ENCODE results near the gene CLDN19. TPM values are rescaled to one million over a fixed set of nuclear protein-coding genes. Genes with fewer than 3 reads are reported as not detected.

Gene CLDN19
- total RNA-seq, 6 experiments from 2014 or later, result not detected

DNA sequence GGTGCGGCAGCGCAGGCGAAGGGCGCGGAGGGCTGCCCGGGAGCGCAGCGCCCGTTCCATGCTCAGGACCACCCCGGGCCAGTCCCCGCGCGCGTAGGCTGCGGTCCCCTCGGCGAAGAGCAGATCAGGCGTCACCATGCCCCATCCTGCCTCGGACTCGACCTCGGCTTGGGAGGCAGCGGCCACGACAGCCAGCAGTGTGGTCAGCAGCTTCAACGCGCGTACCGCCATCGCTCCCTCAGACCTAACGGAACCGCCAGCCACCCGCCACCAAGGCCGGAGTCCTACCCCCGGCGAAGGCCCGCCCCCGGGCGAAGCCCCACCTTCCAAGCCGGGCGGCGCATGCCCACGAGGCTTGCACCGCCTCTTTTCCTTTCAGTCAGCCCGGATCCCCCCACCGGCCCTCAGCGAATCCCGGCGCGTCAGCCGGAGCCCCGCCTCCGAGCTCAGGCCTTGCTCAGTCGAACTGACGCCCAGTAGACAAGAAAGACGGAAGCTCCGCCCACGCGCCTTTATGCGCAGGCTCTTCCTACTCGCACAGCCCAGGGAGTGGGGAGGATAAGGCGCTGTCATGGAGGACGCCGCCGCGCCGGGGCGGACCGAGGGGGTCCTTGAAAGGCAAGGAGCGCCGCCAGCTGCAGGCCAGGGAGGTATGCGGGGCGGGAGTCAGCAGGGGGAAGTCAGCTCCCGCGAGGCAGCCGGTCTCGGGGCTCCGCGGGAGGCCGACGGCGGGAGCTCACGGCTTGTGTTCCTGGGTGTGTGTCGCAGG, 26.9 kb upstream of the CLDN19 start, which contains the start of the genes C1orf50 and P3H1:
TSS of gene C1orf50 (plus strand) at position 509 of the 769 bp plus-strand sequence. CDS start at position 572, 63 bp downstream.
TSS of gene P3H1 (minus strand) at position 288 of the 769 bp plus-strand sequence. CDS start at position 231, 57 bp downstream.
- H3K27me3 Mint-ChIP-seq (ENCODE audit: insufficient read depth), result no peaks in the 10 kb centered on the region
- H3K36me3 Mint-ChIP-seq (ENCODE audit: low read depth), result peaks cover 11% of the 10 kb centered on the region
- peak; percentile 99 for DNase-seq
- peaks cover 17% of the 10 kb centered on the region for H3K4me1 Mint-ChIP-seq (ENCODE audit: low read depth)
- H3K9me3 Mint-ChIP-seq, result no peaks in the 10 kb centered on the region
- H3K4me3 Mint-ChIP-seq, result no peak within 1 kb of the TSS; the same call in 1 of the 2 replicates
- peak within 1 kb of the TSS; percentile 80 for H3K27ac Mint-ChIP-seq
- TF ChIP-seq, protein P1, sequence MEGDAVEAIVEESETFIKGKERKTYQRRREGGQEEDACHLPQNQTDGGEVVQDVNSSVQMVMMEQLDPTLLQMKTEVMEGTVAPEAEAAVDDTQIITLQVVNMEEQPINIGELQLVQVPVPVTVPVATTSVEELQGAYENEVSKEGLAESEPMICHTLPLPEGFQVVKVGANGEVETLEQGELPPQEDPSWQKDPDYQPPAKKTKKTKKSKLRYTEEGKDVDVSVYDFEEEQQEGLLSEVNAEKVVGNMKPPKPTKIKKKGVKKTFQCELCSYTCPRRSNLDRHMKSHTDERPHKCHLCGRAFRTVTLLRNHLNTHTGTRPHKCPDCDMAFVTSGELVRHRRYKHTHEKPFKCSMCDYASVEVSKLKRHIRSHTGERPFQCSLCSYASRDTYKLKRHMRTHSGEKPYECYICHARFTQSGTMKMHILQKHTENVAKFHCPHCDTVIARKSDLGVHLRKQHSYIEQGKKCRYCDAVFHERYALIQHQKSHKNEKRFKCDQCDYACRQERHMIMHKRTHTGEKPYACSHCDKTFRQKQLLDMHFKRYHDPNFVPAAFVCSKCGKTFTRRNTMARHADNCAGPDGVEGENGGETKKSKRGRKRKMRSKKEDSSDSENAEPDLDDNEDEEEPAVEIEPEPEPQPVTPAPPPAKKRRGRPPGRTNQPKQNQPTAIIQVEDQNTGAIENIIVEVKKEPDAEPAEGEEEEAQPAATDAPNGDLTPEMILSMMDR (IDR thresholded peaks at IDR 0.05), result peak; percentile 21; the same call in 1 of the 2 replicates

DNA sequence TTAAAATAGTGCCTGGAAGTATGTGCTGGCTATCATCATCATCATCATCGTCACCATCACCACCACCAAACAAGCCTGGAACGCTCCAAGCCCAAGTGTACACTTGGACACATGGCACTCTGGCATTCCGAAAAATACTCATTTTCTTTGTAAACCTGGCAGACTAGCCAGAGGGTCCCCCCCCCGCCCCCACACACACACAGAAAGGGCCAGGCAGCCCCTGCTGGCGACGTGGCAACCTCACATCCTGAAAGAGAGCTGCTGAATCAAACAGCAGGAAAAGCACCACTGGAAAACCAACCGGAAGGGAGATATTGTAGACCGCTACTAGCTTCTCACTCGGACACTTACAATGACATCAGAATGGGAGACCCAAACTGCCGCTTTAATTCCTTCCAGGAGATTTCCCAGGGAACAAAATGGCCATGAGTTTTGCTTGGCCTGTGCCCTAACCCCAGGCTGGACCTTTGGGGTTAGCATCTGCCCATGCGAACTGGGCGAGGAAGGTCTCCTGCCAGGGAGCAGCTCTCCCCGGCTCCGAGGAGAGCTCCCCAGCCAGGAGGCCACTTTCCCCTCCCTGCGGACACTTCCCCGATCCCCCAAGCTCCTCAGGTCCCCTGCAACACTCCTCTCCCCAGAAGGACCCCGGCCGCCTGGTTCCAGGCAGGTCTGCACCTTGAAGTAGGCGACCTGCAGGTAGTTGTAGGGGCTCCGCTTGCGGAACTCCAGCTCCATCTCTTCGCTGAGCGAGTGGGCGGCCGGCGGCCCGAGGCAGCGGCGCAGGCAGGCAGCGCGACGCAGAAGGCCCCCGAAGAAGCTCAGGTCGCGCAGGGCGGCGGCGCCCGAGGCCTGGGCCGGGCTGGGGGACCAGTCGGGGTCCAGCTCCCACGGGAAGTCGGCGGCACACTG, 26.1 kb upstream of the CLDN19 start:
- H3K4me3 Mint-ChIP-seq, result no peak overlapping the region
- H3K36me3 Mint-ChIP-seq (ENCODE audit: low read depth), result peaks cover 11% of the 10 kb centered on the region
- peaks cover 17% of the 10 kb centered on the region for H3K4me1 Mint-ChIP-seq (ENCODE audit: low read depth)
- H3K27ac Mint-ChIP-seq, result no peak overlapping the region
- no peaks in the 10 kb centered on the region for H3K9me3 Mint-ChIP-seq
- H3K27me3 Mint-ChIP-seq (ENCODE audit: insufficient read depth), result no peaks in the 10 kb centered on the region
- TF ChIP-seq, protein P1 (IDR thresholded peaks at IDR 0.05), result peak; percentile 70
- DNase-seq, result peak; percentile 77

- no peaks in the 10 kb centered on the region for H3K9me3 Mint-ChIP-seq
- DNase-seq, result no peak
- no peaks in the 10 kb centered on the region for H3K27me3 Mint-ChIP-seq (ENCODE audit: insufficient read depth)
- peaks cover 5% of the 10 kb centered on the region; the same call in 1 of the 2 replicates for H3K36me3 Mint-ChIP-seq (ENCODE audit: low read depth)
- H3K27ac Mint-ChIP-seq, result no peak overlapping the region
- no peak overlapping the region for H3K4me3 Mint-ChIP-seq
- TF ChIP-seq, protein P1 (IDR thresholded peaks at IDR 0.05), result no peak
- peaks cover 11% of the 10 kb centered on the region for H3K4me1 Mint-ChIP-seq (ENCODE audit: low read depth)
Observed at GRCh38 chr1:42765269-42765668, 25.2 kb upstream of the CLDN19 start.

GRCh38 chr1:42762269-42762668, 22.2 kb upstream of the CLDN19 start:
- Mint-ChIP-seq H3K36me3 (ENCODE audit: low read depth) (peaks cover under 1% of the 10 kb centered on the region; the same call in 1 of the 2 replicates), H3K27me3 (ENCODE audit: insufficient read depth) (no peaks in the 10 kb centered on the region), H3K4me3 (no peak overlapping the region), H3K27ac (no peak overlapping the region), H3K4me1 (ENCODE audit: low read depth) (peaks cover under 1% of the 10 kb centered on the region), H3K9me3 (no peaks in the 10 kb centered on the region)
- TF ChIP-seq, protein P1 (IDR thresholded peaks at IDR 0.05), result no peak
- DNase-seq, result no peak

- Mint-ChIP-seq H3K27me3 (ENCODE audit: insufficient read depth) (no peaks in the 10 kb centered on the region), H3K9me3 (no peaks in the 10 kb centered on the region), H3K4me1 (ENCODE audit: low read depth) (peaks cover 6% of the 10 kb centered on the region), H3K36me3 (ENCODE audit: low read depth) (peaks cover 7% of the 10 kb centered on the region), H3K27ac (no peak overlapping the region), H3K4me3 (no peak overlapping the region)
- DNase-seq, result no peak
- TF ChIP-seq, protein P1 (IDR thresholded peaks at IDR 0.05), result no peak
Observed at GRCh38 chr1:42761567-42761966, 21.5 kb upstream of the CLDN19 start.

Measured in HFFc6 (cell line).